ENCODE results near the gene FERMT2. TPM values are rescaled to one million over a fixed set of nuclear protein-coding genes. Genes with fewer than 3 reads are reported as not detected.

Gene FERMT2
- polyA plus RNA-seq, 4 donors: 0.89 to 18.9 (median 11.5) TPM

DNA sequence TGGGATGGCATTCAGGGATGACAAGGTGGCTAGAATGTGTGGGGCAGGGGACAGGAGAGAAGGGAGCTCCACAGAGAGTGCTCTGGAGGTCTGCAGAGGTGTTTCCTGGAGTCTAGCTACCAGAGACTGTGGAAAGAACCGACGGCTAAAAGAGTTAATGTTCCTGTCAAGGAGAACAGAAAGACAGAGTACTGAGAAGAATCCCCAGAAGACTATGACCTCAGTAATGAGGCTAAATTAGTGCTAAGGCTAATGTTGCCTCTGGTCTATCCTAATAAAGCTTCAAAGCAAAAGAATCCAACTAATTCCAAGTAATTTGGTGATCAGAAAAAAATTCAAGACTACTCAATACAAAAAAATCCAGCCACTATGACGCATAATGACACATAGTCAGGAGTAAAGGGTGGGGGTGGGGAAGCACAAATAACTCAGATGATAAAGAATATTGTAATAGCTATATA is 44.7 kb downstream of the FERMT2 start:
- no peak overlapping the region for H3K4me3 ChIP-seq (ENCODE audit: low read depth in 1 of 3, low read length in 3 of 3)
- peaks cover 0 to 2% (median 2%) of the 10 kb centered on the region in 3 donors for H3K36me3 ChIP-seq (ENCODE audit: control insufficient read depth in 3 of 3, insufficient read depth in 2 of 3, low read depth in 1 of 3, low read length in 3 of 3)
- H3K27ac ChIP-seq (ENCODE audit: low read depth in 1 of 3, low read length in 2 of 3): peak overlapping the region in 1 of 3 donors; percentile 6
- H3K27me3 ChIP-seq (ENCODE audit: control insufficient read depth in 3 of 3, insufficient read depth in 3 of 3, low read length in 3 of 3): no peaks in the 10 kb centered on the region
- WGBS, 3 donors: 69 to 83% (median 78%) methylated on average over 3 of the region's 3 CpGs
- FAIRE-seq: no peak
- DNase-seq: no peak
- no peaks in the 10 kb centered on the region for H3K9me3 ChIP-seq (ENCODE audit: control insufficient read depth in 2 of 2, insufficient read depth in 1 of 2, low read depth in 1 of 2, low read length in 1 of 2)
- no peaks in the 10 kb centered on the region for H3K4me1 ChIP-seq (ENCODE audit: control insufficient read depth in 3 of 3, insufficient read depth in 2 of 3, low read depth in 1 of 3, low read length in 2 of 3)

DNA sequence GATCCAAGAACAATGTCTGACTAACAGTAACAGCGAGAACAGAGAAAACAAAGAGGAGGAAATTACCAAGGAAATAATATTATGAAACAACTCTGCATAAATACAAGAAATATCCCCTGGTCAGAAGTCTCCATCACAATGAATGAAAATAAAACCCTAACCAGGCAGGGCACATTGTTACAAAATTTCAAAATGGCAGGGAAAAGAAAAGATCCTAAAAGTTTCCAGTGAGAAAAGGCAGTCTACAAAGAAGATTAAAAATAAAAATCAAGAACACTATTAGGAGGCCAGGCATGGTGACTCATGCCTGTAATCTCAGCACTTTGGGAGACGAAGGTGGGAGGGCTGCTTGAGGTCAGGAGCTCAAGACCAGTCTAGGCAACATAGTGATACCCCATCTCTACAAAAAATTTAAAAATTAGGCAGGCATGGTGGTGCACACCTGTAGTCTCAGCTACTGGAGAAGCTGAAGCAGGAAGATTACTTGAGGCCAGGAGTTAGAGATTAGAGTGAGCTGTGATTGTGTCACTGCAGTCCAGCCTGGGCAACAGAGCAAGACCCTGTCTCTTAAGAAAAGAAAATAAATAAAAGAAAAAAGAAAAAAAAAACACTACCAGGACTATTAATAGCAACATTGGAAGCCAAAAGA is 47.8 kb downstream of the FERMT2 start:
- no peaks in the 10 kb centered on the region for H3K9me3 ChIP-seq (ENCODE audit: control insufficient read depth in 2 of 2, insufficient read depth in 1 of 2, low read depth in 1 of 2, low read length in 1 of 2)
- H3K36me3 ChIP-seq (ENCODE audit: control insufficient read depth in 3 of 3, insufficient read depth in 2 of 3, low read depth in 1 of 3, low read length in 3 of 3): peaks cover 0 to 2% (median 0%) of the 10 kb centered on the region in 3 donors
- FAIRE-seq: no peak
- H3K4me1 ChIP-seq (ENCODE audit: control insufficient read depth in 3 of 3, insufficient read depth in 2 of 3, low read depth in 1 of 3, low read length in 2 of 3): no peaks in the 10 kb centered on the region
- no peak for DNase-seq
- 55 to 63% (median 59%) methylated on average over 2 of the region's 2 CpGs for WGBS, 3 donors
- no peak overlapping the region for H3K4me3 ChIP-seq (ENCODE audit: low read depth in 1 of 3, low read length in 3 of 3)
- no peaks in the 10 kb centered on the region for H3K27me3 ChIP-seq (ENCODE audit: control insufficient read depth in 3 of 3, insufficient read depth in 3 of 3, low read length in 3 of 3)
- H3K27ac ChIP-seq (ENCODE audit: low read depth in 1 of 3, low read length in 2 of 3): no peak overlapping the region

DNA sequence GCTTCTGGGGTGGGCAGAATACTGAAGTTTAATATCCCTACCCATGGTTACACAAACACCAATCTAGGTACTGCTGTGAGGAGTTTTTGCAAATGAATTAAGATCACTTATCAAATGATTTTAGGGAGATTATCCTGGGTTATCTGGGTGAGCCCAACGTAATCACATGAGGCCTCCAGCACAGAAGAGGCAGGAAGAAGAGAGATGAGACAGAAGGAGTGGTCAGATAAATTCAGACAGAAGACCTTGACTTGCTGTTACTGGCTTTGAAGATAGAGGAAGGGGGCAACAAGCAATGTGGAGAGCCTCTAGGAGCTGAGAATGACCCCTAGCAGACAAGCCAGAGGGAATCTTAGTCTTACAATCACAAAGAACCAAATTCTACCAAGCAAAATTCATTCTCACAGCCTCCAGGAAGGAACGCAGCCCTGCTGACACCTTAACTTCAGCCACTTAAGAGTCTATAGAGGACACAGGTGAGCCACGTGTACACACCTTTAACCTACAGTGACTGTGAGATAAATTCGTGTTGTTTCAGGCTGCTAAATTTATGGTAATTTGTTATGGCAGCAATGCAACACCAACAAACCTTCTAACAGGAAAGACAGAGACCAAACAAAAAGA is 49.4 kb downstream of the FERMT2 start:
- no peak overlapping the region for H3K27ac ChIP-seq (ENCODE audit: low read depth in 1 of 3, low read length in 2 of 3)
- DNase-seq (no peak), FAIRE-seq (no peak)
- H3K36me3 ChIP-seq (ENCODE audit: control insufficient read depth in 3 of 3, insufficient read depth in 2 of 3, low read depth in 1 of 3, low read length in 3 of 3): peaks cover 0 to 2% (median 0%) of the 10 kb centered on the region in 3 donors
- H3K9me3 ChIP-seq (ENCODE audit: control insufficient read depth in 2 of 2, insufficient read depth in 1 of 2, low read depth in 1 of 2, low read length in 1 of 2): no peaks in the 10 kb centered on the region
- no peaks in the 10 kb centered on the region for H3K4me1 ChIP-seq (ENCODE audit: control insufficient read depth in 3 of 3, insufficient read depth in 2 of 3, low read depth in 1 of 3, low read length in 2 of 3)
- 46 to 62% (median 51%) methylated on average over 4 of the region's 4 CpGs for WGBS, 3 donors
- H3K4me3 ChIP-seq (ENCODE audit: low read depth in 1 of 3, low read length in 3 of 3): no peak overlapping the region
- no peaks in the 10 kb centered on the region for H3K27me3 ChIP-seq (ENCODE audit: control insufficient read depth in 3 of 3, insufficient read depth in 3 of 3, low read length in 3 of 3)

DNA sequence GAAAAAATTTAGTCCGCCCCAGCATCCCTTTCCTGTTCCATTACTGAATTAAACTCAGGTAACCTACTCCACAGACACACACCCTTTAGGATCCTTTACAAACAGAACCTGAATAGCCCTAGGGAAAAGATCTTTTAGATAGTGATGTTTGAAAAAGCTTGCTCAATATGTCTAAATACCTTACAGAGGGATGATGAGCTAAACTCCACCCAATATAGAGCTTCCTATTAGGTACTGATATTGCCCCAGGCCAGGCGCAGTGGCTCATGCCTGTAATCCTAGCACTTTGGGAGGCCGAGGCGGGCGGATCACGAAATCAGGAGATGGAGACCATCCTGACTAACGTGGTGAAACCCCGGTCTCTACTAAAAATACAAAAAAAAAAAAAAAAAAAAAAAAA is 50.1 kb downstream of the FERMT2 start:
- H3K27ac ChIP-seq (ENCODE audit: low read depth in 1 of 3, low read length in 2 of 3): no peak overlapping the region
- no peaks in the 10 kb centered on the region for H3K4me1 ChIP-seq (ENCODE audit: control insufficient read depth in 3 of 3, insufficient read depth in 2 of 3, low read depth in 1 of 3, low read length in 2 of 3)
- H3K4me3 ChIP-seq (ENCODE audit: low read depth in 1 of 3, low read length in 3 of 3): no peak overlapping the region
- FAIRE-seq: no peak
- no peak for DNase-seq
- 78 to 97% (median 92%) methylated on average over 5 to 8 of the region's 8 CpGs for WGBS, 3 donors
- H3K36me3 ChIP-seq (ENCODE audit: control insufficient read depth in 3 of 3, insufficient read depth in 2 of 3, low read depth in 1 of 3, low read length in 3 of 3): peaks cover 0 to 2% (median 0%) of the 10 kb centered on the region in 3 donors
- H3K9me3 ChIP-seq (ENCODE audit: control insufficient read depth in 2 of 2, insufficient read depth in 1 of 2, low read depth in 1 of 2, low read length in 1 of 2): no peaks in the 10 kb centered on the region
- no peaks in the 10 kb centered on the region for H3K27me3 ChIP-seq (ENCODE audit: control insufficient read depth in 3 of 3, insufficient read depth in 3 of 3, low read length in 3 of 3)

DNA sequence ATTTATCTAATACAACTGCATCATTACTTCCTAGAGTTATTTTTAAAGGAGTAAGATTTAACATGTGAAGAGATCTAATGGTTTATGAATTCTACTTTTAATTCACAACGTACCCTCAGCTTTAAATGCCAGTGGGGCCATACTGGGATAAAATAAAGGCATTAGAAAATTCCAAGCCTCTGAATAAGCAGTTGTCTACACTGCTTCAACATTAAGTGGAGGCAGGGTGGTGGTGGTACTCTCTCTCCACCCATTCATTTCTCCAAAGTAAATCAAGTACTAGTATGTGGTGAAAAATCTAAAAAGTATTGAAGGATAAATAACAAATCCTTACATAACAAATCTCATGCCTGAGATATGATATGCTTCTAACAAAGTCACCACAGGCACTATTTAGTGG is 52.4 kb downstream of the FERMT2 start:
- DNase-seq: no peak
- peaks cover 0 to 2% (median 0%) of the 10 kb centered on the region in 3 donors for H3K36me3 ChIP-seq (ENCODE audit: control insufficient read depth in 3 of 3, insufficient read depth in 2 of 3, low read depth in 1 of 3, low read length in 3 of 3)
- H3K9me3 ChIP-seq (ENCODE audit: control insufficient read depth in 2 of 2, insufficient read depth in 1 of 2, low read depth in 1 of 2, low read length in 1 of 2): no peaks in the 10 kb centered on the region
- no peak for FAIRE-seq
- no peak overlapping the region for H3K4me3 ChIP-seq (ENCODE audit: low read depth in 1 of 3, low read length in 3 of 3)
- H3K4me1 ChIP-seq (ENCODE audit: control insufficient read depth in 3 of 3, insufficient read depth in 2 of 3, low read depth in 1 of 3, low read length in 2 of 3): peaks cover 0 to 3% (median 0%) of the 10 kb centered on the region in 3 donors
- H3K27me3 ChIP-seq (ENCODE audit: control insufficient read depth in 3 of 3, insufficient read depth in 3 of 3, low read length in 3 of 3): no peaks in the 10 kb centered on the region
- 53 to 69% (median 66%) methylated on average over 1 of the region's 1 CpG for WGBS, 3 donors
- no peak overlapping the region for H3K27ac ChIP-seq (ENCODE audit: low read depth in 1 of 3, low read length in 2 of 3)

DNA sequence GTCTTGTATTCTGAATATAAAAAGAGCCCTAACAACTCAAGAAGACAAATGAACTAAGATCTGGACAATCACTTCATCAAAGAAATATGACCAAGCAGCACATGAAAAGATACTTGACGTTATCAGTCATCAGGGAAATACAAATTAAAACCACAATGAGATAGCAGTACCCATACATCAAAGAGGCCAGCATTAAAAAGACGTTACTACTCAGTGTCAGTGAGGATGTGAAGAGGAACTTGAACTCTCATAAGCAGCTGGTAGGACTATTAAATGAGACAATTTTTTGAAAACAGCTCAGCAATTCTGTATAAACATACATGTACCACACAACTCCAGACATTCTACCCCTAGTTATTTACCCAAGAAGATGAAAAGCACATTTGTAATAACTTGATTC is 55.9 kb downstream of the FERMT2 start:
- DNase-seq (no peak), FAIRE-seq (no peak)
- 11 to 19% (median 17%) methylated on average over 2 of the region's 2 CpGs for WGBS, 3 donors
- Histone ChIP-seq H3K9me3 (ENCODE audit: control insufficient read depth in 2 of 2, insufficient read depth in 1 of 2, low read depth in 1 of 2, low read length in 1 of 2) (no peaks in the 10 kb centered on the region), H3K4me1 (ENCODE audit: control insufficient read depth in 3 of 3, insufficient read depth in 2 of 3, low read depth in 1 of 3, low read length in 2 of 3) (peaks cover 0 to 3% (median 0%) of the 10 kb centered on the region in 3 donors), H3K36me3 (ENCODE audit: control insufficient read depth in 3 of 3, insufficient read depth in 2 of 3, low read depth in 1 of 3, low read length in 3 of 3) (peaks cover 0 to 2% (median 0%) of the 10 kb centered on the region in 3 donors), H3K27me3 (ENCODE audit: control insufficient read depth in 3 of 3, insufficient read depth in 3 of 3, low read length in 3 of 3) (no peaks in the 10 kb centered on the region), H3K4me3 (ENCODE audit: low read depth in 1 of 3, low read length in 3 of 3) (no peak overlapping the region), H3K27ac (ENCODE audit: low read depth in 1 of 3, low read length in 2 of 3) (no peak overlapping the region)

DNA sequence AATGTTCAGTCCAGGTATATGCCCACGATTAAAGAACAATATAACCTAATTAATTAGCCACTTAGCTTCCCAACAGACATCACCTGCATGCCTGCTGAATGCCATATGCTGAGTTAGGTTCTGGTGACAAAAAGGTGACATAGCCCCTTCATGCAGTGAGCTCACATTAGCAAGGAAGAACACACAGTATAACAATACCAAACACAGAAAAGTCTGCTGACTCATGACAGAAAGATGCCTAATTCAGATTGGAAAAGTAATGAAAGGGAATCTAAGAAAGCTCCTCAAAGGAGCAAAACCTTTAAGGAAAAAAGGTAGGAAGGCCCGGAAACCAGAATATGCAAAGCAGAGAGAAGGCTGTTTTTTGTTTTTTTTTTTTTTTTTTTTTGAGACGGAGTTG is 59.0 kb downstream of the FERMT2 start:
- FAIRE-seq (no peak), DNase-seq (no peak)
- Histone ChIP-seq H3K9me3 (ENCODE audit: control insufficient read depth in 2 of 2, insufficient read depth in 1 of 2, low read depth in 1 of 2, low read length in 1 of 2) (no peaks in the 10 kb centered on the region), H3K27me3 (ENCODE audit: control insufficient read depth in 3 of 3, insufficient read depth in 3 of 3, low read length in 3 of 3) (no peaks in the 10 kb centered on the region), H3K4me1 (ENCODE audit: control insufficient read depth in 3 of 3, insufficient read depth in 2 of 3, low read depth in 1 of 3, low read length in 2 of 3) (peaks cover 0 to 3% (median 0%) of the 10 kb centered on the region in 3 donors), H3K27ac (ENCODE audit: low read depth in 1 of 3, low read length in 2 of 3) (no peak overlapping the region), H3K4me3 (ENCODE audit: low read depth in 1 of 3, low read length in 3 of 3) (no peak overlapping the region), H3K36me3 (ENCODE audit: control insufficient read depth in 3 of 3, insufficient read depth in 2 of 3, low read depth in 1 of 3, low read length in 3 of 3) (peaks cover 0 to 2% (median 0%) of the 10 kb centered on the region in 3 donors)
- 82 to 92% (median 90%) methylated on average over 3 of the region's 3 CpGs for WGBS, 3 donors

DNA sequence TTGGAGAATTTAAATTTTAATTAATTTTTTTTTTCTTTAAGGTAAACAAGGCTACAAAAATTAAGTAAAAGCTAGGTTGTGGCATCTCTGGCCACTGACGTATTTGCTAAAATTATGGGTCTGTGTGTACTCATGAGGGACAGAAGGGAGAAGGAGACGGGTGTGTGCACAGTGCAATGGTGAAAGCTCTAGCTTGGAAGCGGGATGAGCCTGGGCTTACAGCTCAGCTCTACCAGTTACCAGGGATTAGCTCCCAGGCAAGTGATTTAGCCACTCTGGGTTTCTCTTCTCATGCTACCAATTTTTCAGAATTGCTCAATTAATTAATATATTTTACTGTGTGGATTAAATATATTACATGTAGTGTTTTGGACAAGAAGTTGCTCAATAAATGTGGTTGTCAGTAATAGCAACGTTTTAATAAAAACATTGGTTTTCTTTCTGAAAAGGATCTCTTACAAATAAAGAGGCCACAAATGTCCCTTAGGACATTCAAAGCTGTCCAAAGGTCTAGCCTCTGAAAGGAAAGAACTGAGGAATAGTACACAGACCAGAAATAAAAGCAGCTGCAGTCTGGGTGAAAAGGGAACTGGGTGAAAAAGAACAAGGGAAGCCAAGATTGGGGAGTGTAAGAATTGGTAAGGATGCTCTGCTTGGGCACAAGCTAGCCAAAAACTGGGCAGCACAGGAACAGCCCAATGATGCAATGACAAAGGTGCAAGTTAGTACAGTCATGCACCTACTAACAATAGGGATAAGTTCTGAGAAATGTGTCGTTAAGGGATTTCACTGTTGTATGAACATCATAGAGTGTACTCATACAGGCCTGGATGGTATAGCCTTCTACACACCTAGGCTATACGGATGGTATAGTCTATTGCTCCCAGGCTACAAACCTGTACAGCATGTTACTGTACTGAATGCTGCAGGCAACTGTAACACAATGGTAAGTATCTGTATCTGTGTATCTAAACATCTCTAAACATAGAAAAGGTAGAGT is 61.7 kb downstream of the FERMT2 start:
- Histone ChIP-seq H3K4me1 (ENCODE audit: control insufficient read depth in 3 of 3, insufficient read depth in 2 of 3, low read depth in 1 of 3, low read length in 2 of 3) (no peaks in the 10 kb centered on the region), H3K27ac (ENCODE audit: low read depth in 1 of 3, low read length in 2 of 3) (no peak overlapping the region), H3K4me3 (ENCODE audit: low read depth in 1 of 3, low read length in 3 of 3) (no peak overlapping the region), H3K27me3 (ENCODE audit: control insufficient read depth in 3 of 3, insufficient read depth in 3 of 3, low read length in 3 of 3) (no peaks in the 10 kb centered on the region), H3K36me3 (ENCODE audit: control insufficient read depth in 3 of 3, insufficient read depth in 2 of 3, low read depth in 1 of 3, low read length in 3 of 3) (peaks cover 0 to 2% (median 0%) of the 10 kb centered on the region in 3 donors), H3K9me3 (ENCODE audit: control insufficient read depth in 2 of 2, insufficient read depth in 1 of 2, low read depth in 1 of 2, low read length in 1 of 2) (no peaks in the 10 kb centered on the region)
- no peak for FAIRE-seq
- DNase-seq: no peak
- 83 to 86% (median 84%) methylated on average over 6 of the region's 6 CpGs for WGBS, 3 donors
